ENCODE data around the gene PPFIBP1.

DNA sequence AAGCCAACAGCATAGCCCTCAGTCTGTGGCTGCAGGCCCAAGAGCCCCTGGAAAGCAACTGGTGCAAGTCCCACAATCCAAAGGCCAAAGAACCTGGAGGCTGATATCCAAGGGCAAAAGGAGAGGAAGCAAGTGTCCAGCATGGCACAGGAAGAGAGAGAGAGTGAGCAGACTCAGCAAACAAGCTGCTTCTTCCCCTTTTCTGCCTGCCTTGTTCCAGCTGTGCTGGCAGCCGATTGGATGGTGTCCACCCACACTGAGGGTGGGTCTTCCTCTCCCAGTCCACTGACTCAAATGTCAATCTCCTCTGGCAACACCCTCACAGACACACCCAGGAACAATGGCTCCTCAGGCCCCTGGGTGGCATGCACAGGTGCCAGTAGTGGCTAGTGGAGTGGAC lies 44.0 kb upstream of the PPFIBP1 start:
- no peak for TF ChIP-seq POLR2A (IDR thresholded peaks at IDR 0.05)
- TF ChIP-seq, protein P1, sequence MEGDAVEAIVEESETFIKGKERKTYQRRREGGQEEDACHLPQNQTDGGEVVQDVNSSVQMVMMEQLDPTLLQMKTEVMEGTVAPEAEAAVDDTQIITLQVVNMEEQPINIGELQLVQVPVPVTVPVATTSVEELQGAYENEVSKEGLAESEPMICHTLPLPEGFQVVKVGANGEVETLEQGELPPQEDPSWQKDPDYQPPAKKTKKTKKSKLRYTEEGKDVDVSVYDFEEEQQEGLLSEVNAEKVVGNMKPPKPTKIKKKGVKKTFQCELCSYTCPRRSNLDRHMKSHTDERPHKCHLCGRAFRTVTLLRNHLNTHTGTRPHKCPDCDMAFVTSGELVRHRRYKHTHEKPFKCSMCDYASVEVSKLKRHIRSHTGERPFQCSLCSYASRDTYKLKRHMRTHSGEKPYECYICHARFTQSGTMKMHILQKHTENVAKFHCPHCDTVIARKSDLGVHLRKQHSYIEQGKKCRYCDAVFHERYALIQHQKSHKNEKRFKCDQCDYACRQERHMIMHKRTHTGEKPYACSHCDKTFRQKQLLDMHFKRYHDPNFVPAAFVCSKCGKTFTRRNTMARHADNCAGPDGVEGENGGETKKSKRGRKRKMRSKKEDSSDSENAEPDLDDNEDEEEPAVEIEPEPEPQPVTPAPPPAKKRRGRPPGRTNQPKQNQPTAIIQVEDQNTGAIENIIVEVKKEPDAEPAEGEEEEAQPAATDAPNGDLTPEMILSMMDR (IDR thresholded peaks at IDR 0.05), result no peak
